GM18526 (cell line): ENCODE results near the gene SH3BP1.
A peak's percentile ranks its signal among the peaks of the same experiment; 100 is the strongest.

Source experiments
- POLR2A ChIP-seq: IDR thresholded peaks from 3 replicates; pipeline ENCODE4 v1.6.1; 2011; ENCODE audit not compliant: insufficient read length; ENCODE audit errors: extremely low read depth

The SH3BP1 gene, protein sequence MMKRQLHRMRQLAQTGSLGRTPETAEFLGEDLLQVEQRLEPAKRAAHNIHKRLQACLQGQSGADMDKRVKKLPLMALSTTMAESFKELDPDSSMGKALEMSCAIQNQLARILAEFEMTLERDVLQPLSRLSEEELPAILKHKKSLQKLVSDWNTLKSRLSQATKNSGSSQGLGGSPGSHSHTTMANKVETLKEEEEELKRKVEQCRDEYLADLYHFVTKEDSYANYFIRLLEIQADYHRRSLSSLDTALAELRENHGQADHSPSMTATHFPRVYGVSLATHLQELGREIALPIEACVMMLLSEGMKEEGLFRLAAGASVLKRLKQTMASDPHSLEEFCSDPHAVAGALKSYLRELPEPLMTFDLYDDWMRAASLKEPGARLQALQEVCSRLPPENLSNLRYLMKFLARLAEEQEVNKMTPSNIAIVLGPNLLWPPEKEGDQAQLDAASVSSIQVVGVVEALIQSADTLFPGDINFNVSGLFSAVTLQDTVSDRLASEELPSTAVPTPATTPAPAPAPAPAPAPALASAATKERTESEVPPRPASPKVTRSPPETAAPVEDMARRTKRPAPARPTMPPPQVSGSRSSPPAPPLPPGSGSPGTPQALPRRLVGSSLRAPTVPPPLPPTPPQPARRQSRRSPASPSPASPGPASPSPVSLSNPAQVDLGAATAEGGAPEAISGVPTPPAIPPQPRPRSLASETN

DNA sequence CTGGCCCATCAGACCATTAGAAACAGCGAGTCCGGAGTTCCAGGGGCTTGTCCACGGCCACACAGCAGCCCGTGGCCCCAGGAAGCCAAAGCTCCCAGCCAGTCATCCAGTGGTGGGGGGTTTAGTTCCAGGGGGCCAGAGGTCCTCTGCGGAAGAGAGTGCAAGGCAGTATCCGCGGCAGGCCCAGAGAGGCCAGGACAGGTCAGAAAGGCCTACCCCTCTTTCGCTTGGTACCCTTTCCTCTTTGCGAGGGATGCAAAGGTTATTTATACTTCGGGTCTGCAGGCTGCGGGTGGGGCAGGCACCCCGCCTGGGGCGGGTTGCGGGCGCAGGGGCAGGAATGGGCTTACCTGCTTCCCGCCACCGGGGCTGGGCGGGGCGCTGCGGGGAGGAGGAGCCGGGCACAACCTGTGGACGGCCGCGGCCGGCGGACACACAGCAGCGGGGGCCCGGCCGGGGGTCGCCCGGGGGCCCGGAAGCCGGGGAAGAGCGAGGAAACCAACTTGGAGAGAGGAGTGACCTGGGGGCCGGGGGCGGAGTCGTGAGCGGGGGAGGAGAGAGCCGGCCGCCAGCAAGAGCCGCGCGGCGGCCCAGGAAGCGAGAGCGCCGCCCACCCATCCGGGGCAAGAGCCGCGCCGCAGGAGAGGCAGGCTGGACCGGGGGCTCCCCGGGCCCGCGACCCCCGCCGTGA, at the start of gene SH3BP1:
SH3BP1 (plus strand) TSS at position 600 of the 691 bp plus-strand sequence. CDS start 119 bp downstream, outside the sequence.
- TF ChIP-seq POLR2A: peak; percentile 38

DNA sequence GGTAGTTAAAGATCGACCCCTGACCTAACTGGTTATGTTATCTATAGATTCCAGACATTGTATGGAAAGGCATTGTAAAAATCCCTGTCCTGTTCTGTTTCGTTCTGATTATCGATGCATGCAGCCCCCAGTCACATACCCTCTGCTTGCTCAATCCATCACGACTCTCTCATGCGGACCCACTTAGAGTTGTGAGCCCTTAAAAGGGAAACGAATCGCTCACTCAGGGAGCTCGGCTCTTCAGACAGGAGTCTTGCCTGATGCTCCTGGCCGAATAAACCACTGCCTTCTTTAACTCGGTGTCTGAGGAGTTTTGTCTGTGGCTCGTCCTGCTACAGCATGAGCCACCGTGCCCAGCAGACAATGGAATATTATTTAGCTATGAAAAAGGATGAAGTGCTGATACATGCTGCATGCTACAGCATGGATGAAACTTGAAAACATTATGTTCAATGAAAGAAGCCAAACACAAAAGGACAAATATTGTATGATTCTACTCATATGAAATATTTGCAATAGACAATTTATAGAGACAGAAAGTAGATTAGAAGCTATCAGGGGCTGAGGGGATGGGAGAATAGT, 47.6 kb upstream of the SH3BP1 start:
- TF ChIP-seq POLR2A: no peak

DNA sequence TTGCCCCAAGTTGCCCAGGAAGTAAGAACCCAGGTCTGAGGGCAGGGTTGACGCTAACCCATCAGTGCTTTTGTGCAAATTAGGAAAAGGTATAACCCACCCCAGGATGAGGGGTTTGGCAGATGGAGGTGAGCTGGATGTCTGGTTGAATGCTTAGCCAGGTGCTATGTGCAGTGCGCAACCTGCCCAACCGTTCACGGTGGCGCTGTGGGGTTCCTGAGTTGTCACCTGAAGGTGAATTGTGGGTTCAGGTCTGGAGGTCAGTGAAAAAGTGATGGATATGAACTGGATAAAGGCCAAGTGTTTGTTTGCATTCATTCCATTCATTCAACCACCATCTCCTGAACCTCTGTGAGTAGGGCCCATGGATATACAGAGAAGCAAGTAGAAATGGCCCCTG, 45.2 kb upstream of the SH3BP1 start:
- no peak for TF ChIP-seq POLR2A

DNA sequence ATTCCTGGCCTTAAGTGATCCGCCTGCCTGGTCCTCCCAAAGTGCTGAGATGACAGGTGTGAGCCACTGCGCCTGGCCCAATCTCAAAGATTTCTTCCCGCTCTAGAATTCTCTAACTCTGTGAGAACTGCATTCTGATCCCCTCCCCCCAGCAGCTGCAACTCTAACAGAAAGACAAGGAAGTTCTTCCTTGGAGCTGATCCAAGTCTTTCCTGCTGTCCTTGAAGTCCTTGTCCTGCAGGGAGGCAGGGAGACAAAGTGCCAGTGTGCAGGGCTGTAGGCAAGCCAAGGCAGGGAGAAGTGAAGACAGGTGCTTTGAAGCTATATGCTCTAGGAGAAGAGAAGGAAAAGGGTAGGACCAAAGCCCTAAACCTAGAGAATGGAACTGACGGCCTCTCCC, 40.3 kb upstream of the SH3BP1 start:
- no peak for TF ChIP-seq POLR2A

DNA sequence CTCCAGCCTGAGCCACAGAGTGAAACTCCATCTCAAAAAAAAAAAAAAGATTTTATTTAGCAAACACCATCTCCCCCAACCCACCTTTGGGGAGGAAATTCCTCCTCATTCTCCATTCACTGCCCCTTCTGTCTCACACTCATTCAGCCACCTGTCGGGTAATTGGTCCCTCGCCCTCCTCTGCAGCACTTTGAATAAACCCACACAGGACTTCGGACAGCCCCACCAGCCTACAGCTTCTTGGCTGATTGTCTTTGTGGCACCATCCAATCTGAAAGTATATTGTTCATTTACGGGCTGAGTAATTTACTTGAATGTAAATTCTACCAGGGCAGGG, 38.3 kb upstream of the SH3BP1 start:
- TF ChIP-seq POLR2A: no peak

DNA sequence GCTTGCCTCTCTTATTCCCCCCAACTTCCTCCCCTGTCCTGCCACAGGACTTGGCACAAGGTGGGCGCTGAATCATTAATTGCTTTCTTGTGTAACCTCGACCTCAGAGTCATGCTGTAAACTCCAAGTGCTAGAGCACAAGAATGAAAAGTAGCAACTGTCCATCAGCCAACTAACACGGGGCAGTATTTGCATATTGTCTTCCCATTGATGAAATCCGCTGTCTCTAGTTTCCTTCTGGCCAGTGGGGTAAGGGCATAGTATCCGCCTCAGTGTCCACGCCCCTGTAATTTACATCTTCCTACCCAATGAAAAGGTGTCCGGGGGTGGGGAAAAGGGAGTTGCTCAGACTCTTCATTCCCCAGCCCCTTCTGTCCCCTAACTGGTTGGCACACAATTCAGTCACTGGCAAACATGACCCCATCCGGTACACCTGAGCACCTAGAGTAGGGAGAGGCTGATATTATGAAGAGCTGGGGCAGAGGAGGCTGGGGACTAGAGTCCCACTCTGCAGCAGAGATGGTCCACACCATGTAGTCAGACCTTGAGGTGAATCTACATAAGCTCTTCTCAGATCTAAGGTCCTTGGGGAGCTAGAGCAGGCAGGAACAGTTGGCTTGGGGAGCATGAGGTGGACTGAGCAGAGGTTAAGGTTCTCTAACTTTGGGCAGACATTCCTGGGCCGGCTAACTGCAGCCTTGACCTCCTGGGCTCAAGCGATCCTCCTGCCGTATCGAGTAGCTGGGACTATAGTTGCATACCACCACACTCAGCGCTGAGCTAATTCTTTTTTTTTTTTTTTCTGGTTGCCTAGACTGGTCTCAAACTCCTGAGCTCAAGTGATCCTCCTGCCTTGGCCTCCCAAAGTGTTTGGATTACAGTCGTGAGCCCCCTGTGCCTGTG, 37.7 kb upstream of the SH3BP1 start:
- TF ChIP-seq POLR2A: no peak

DNA sequence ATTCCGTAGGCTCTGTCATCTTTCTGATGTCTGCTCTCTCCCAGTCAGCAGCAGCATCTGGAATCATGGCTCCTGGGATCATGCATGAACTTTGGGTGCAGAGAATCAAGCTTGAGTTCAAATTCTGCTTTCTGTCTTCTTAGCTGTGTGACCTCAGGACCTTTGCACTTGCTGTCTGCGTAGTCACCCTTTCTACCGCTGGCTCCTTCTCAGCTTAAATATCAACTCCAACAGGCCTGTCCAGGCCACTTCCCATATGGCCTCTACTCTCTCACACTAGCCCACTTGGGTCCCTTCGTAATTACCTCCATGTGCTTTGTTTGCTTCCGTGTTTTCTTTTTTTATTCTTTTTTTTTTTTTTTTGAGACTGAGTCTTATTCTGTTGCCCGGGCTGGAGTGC, 35.4 kb upstream of the SH3BP1 start:
- TF ChIP-seq POLR2A: no peak

DNA sequence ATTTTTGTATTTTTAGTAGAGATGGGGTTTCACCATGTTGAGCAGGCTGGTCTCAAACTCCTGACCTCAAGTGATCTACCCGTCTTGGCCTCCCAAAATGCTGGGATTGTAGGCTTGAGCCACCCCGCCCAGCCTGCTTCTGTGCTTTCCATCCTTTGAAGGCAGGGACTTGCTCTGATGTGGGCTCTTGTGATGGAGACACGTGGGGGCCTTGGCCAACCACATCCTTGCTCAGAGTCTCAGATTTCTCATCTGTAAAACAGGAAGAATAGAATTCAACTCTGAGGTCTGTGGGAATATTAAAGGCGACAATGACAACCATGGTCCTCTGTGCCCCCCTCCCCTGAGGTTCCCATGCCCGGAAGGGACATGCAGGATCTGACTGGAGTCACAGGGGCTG, 34.6 kb upstream of the SH3BP1 start:
- TF ChIP-seq POLR2A: no peak

DNA sequence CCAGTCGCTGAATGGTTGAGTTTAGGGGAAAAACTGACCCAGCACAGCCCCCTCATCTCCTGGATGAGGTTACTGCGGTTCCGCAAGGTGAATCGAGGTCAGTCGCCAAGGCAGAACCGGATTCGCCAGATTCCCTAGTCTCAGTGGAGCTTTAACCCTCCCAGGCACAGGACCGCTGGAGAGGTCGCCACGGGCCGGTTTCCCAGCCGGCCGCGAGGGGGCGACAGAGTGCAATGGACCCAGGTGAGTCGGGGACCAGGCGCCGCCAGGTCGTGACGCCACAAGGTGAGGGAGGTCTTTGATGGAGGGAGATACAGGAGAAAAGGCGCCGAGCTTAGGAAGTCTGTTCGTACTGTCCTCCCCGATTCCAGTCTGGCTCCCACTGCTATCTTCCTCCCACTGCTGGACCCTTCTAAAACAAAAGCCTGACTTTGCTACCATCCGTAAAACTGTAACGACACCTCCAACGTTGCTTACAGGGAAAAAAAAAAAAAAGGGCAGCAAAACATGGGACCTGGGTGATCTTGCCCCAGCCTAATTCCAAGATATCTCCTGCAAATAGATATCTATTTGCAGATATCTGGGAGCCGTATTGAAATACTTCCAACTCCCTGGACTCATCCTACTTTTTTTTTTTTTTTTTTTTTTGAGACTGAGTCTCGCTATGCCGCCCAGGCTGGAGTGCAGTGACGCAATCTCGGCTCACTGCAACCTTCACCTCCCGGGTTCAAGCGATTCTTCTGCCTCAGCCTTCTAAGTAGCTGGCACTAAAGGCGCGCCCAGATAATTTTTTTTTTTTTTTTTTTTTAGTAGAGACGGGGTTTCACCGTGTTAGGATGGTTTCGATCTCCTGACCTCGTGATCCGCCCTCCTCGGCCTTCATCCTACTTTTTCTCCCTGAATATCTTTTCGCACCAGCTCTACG, 32.2 kb upstream of the SH3BP1 start:
- TF ChIP-seq POLR2A: no peak

DNA sequence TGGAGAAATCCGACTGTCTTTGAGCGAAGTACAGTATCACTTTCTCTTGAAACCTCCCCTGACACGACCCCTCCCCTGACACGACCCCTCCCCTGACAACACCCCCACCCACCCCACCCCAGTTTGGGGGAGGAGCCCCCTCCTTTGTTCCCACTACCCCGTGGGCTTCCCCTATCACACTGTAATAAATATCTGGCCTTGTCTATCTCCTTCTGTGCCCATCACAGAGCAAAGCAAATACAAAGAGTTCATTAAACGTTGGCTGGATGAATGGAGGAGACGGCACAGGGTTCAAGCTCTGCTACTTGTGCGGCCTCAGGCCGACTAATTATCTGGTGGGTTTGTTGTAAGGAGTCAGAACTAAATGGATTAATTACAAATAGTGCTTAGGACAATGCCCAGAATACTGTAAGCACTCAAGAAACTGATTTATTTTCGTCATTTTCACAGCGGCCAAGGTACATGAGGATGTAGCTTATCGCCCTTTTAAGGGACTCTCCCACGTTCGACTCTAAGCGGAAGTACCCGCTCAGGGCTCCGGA, 31.5 kb upstream of the SH3BP1 start:
- no peak for TF ChIP-seq POLR2A

DNA sequence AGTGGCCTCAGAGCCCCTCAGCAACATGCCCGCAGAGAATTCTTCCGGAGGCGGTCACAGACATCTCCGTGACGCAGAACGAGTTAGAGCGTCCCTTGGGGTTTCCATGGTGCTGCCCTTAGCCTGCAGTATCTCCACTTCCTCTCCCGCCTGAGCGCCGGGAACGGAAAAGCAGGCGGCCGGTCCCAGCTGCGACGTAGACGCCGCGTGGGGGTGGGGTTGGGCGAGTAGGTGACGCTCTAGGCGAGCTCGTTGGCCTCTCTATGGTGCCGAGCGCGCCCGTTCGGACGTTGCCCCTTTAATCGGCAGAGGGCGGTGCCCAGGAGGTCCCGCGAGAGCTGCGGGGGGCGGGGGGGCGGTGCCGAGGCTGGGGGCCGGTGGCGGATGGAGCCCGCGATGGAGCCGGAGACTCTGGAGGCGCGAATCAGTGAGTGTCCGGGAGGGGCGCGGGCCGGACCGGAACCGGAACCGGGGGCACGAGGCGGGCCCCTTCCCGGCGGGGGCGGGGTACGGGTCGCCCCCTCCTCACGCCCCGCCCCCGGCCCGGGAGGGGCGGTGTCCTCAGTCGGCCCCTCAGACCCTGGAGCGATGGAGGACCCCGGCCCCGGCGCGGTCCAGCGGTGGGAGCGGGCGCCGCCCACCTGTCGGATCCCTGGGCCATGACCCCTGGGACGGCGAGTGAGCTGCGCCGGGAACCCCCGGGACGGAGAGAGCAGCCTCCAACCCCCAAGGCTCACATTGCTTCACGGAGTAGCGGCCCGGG, 30.8 kb upstream of the SH3BP1 start, which contains the start of gene GGA1:
GGA1 (plus strand) TSS at position 358 of the 763 bp plus-strand sequence; CDS start at position 385, 27 bp downstream.
- TF ChIP-seq POLR2A: no peak
